ENCODE results near the gene IDNK. TPM values are rescaled to one million over a fixed set of nuclear protein-coding genes. Genes with fewer than 3 reads are reported as not detected.
"Not testable (repeated sequence)": the region's sequence is repeated elsewhere in the genome, so short reads cannot be mapped to it uniquely, and the experiment has no call there.

The IDNK gene
- 5.5 TPM for polyA plus RNA-seq (2012; ENCODE audit: insufficient read depth, insufficient read length)

- peak within 1 kb of the TSS; percentile 62 for H3K4me3 ChIP-seq (ENCODE audit: low read length)
- DNase-seq (ENCODE audit: low read depth, low spot score), result no peak
Measured at GRCh38 chr9:83622939-83623678, at the start of gene IDNK. Gene IDNK, plus strand, starts transcription at chr9:83623143. Its CDS starts 29 bp downstream, at chr9:83623172.

- DNase-seq (ENCODE audit: low read depth, low spot score), result no peak
Measured at GRCh38 chr9:83574482-83574881, 48.5 kb upstream of the IDNK start.

GRCh38 chr9:83582029-83582428 lies 40.9 kb upstream of the IDNK start:
- no peak overlapping the region for H3K4me3 ChIP-seq (ENCODE audit: low read length)
- no peak for DNase-seq (ENCODE audit: low read depth, low spot score)

More at GRCh38 chr9:83574482-83574881, 48.5 kb upstream of the IDNK start:
- H3K4me3 ChIP-seq (ENCODE audit: low read length), result no peak overlapping the region

- H3K4me3 ChIP-seq (ENCODE audit: low read length), result no peak overlapping the region
- peak; percentile 61 for DNase-seq (ENCODE audit: low read depth, low spot score)
Measured at GRCh38 chr9:83583151-83584014, 39.6 kb upstream of the IDNK start.

- DNase-seq (ENCODE audit: low read depth, low spot score), result no peak
- no peak overlapping the region for H3K4me3 ChIP-seq (ENCODE audit: low read length)
Measured at GRCh38 chr9:83584995-83585394, 37.9 kb upstream of the IDNK start.

GRCh38 chr9:83588256-83588655 lies 34.7 kb upstream of the IDNK start:
- no peak overlapping the region for H3K4me3 ChIP-seq (ENCODE audit: low read length)
- DNase-seq (ENCODE audit: low read depth, low spot score), result no peak

- peak; percentile 39 for DNase-seq (ENCODE audit: low read depth, low spot score)
- H3K4me3 ChIP-seq (ENCODE audit: low read length), result no peak overlapping the region
Measured at GRCh38 chr9:83596899-83597504, 25.9 kb upstream of the IDNK start.

GRCh38 chr9:83598487-83598886 lies 24.5 kb upstream of the IDNK start:
- DNase-seq (ENCODE audit: low read depth, low spot score), result no peak
- H3K4me3 ChIP-seq (ENCODE audit: low read length), result no peak overlapping the region

GRCh38 chr9:83599071-83599470 lies 23.9 kb upstream of the IDNK start:
- H3K4me3 ChIP-seq (ENCODE audit: low read length), result no peak overlapping the region
- no peak for DNase-seq (ENCODE audit: low read depth, low spot score)

- no peak overlapping the region for H3K4me3 ChIP-seq (ENCODE audit: low read length)
- DNase-seq (ENCODE audit: low read depth, low spot score), result no peak
Measured at GRCh38 chr9:83601463-83601862, 21.5 kb upstream of the IDNK start.

- not testable (repeated sequence) for DNase-seq (ENCODE audit: low read depth, low spot score); H3K4me3 ChIP-seq (ENCODE audit: low read length)
Measured at GRCh38 chr9:83607620-83608019, 15.3 kb upstream of the IDNK start.

- H3K4me3 ChIP-seq (ENCODE audit: low read length); DNase-seq (ENCODE audit: low read depth, low spot score): not testable (repeated sequence)
Measured at GRCh38 chr9:83613298-83613697, 9.6 kb upstream of the IDNK start.

- DNase-seq (ENCODE audit: low read depth, low spot score), result no peak
- no peak overlapping the region for H3K4me3 ChIP-seq (ENCODE audit: low read length)
Measured at GRCh38 chr9:83617299-83617698, 5.6 kb upstream of the IDNK start.

GRCh38 chr9:83620841-83621636 lies 1.9 kb upstream of the IDNK start:
- no peak overlapping the region for H3K4me3 ChIP-seq (ENCODE audit: low read length)
- peak; percentile 66 for DNase-seq (ENCODE audit: low read depth, low spot score)

- no peak for DNase-seq (ENCODE audit: low read depth, low spot score)
- H3K4me3 ChIP-seq (ENCODE audit: low read length), result peak overlapping the region; percentile 62
Measured at GRCh38 chr9:83622433-83622938, 457 bp upstream of the IDNK start.

- H3K4me3 ChIP-seq (ENCODE audit: low read length), result peak overlapping the region; percentile 62
- DNase-seq (ENCODE audit: low read depth, low spot score), result peak; percentile 90
Measured at GRCh38 chr9:83623679-83624076, 735 bp downstream of the IDNK start.

GRCh38 chr9:83625178-83625577 lies 2.2 kb downstream of the IDNK start:
- H3K4me3 ChIP-seq (ENCODE audit: low read length), result no peak overlapping the region
- no peak for DNase-seq (ENCODE audit: low read depth, low spot score)

- peak; percentile 91 for DNase-seq (ENCODE audit: low read depth, low spot score)
- H3K4me3 ChIP-seq (ENCODE audit: low read length), result no peak overlapping the region
Measured at GRCh38 chr9:83628540-83628939, 5.6 kb downstream of the IDNK start.

Data from Jurkat, Clone E6-1 (cell line).